Measurements from ENCODE around the gene ACVRL1. TPM values are rescaled to one million over a fixed set of nuclear protein-coding genes. Genes with fewer than 3 reads are reported as not detected.

The ACVRL1 gene
- total RNA-seq, 4 donors from 2014 or later = 77.4 to 133 (median 118) TPM

GRCh38 chr12:51938726-51939125 is 31.4 kb downstream of the ACVRL1 start:
- H3K36me3 ChIP-seq = no peaks in the 10 kb centered on the region
- peaks cover 0 to 4% (median 0%) of the 10 kb centered on the region in 3 donors for H3K9me3 ChIP-seq
- no peak overlapping the region for H3K27ac ChIP-seq
- ATAC-seq = no peak
- no CpG with 5 or more reads among the region's 6 CpGs for WGBS, 2 donors (ENCODE audit: low coverage in 1 of 2)
- TF ChIP-seq POLR2AphosphoS5 (IDR thresholded peaks at IDR 0.05) (no peak), EP300 (IDR thresholded peaks at IDR 0.05) (no peak), POLR2A (IDR thresholded peaks at IDR 0.05) (no peak), CTCF (IDR thresholded peaks at IDR 0.05) (no peak)
- H3K4me1 ChIP-seq = peaks cover 0 to 10% (median 0%) of the 10 kb centered on the region in 3 donors
- peaks cover 10% of the 10 kb centered on the region for H3K27me3 ChIP-seq
- H3K4me3 ChIP-seq = no peak overlapping the region

- no peak overlapping the region for H3K27ac ChIP-seq
- H3K36me3 ChIP-seq = no peaks in the 10 kb centered on the region
- H3K4me3 ChIP-seq = no peak overlapping the region
- TF ChIP-seq POLR2AphosphoS5 (IDR thresholded peaks at IDR 0.05) = no peak
- TF ChIP-seq EP300 (IDR thresholded peaks at IDR 0.05) = no peak
- TF ChIP-seq POLR2A (IDR thresholded peaks at IDR 0.05) = no peak
- no peak for TF ChIP-seq CTCF (IDR thresholded peaks at IDR 0.05)
- H3K4me1 ChIP-seq = peaks cover 0 to 10% (median 0%) of the 10 kb centered on the region in 3 donors
- H3K27me3 ChIP-seq = peaks cover 10% of the 10 kb centered on the region
- no peak for ATAC-seq
- H3K9me3 ChIP-seq = peaks cover 0 to 24% (median 0%) of the 10 kb centered on the region in 3 donors
- WGBS, 2 donors (ENCODE audit: low coverage in 1 of 2) = 40% methylated on average over 1 of the region's 15 CpGs; no CpG with 5 or more reads in 1 of the 2 donors
These were observed 33.8 kb downstream of the ACVRL1 start for GRCh38 chr12:51941011-51941581.

DNA sequence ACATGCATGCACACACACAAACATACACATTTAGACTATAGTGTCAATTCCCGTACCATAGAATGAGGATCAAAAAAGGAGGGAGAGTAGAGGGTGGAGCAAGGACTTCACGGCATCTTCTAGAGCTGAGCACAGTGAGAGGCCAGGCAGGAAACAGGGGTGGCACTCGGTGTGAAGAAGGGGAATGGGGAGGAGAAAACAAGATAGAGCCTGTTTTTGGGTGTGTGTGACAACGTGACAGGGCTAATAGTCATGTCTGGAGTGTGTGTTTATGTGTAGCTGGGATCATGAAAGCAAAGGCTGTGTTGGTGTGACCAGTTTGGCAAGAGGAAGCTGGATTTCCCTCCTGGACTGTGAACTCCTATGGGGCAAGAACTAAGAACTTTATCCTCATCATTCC is 34.3 kb downstream of the ACVRL1 start:
- no peak overlapping the region for H3K27ac ChIP-seq
- 54 to 71% methylated on average over 3 to 4 of the region's 4 CpGs for WGBS, 2 donors (ENCODE audit: low coverage in 1 of 2)
- no peak overlapping the region for H3K4me3 ChIP-seq
- no peak for TF ChIP-seq POLR2AphosphoS5 (IDR thresholded peaks at IDR 0.05)
- no peak for TF ChIP-seq CTCF (IDR thresholded peaks at IDR 0.05)
- TF ChIP-seq POLR2A (IDR thresholded peaks at IDR 0.05) = no peak
- no peak for TF ChIP-seq EP300 (IDR thresholded peaks at IDR 0.05)
- no peak for ATAC-seq
- H3K9me3 ChIP-seq = peaks cover 0 to 24% (median 0%) of the 10 kb centered on the region in 3 donors
- H3K36me3 ChIP-seq = no peaks in the 10 kb centered on the region
- H3K27me3 ChIP-seq = peaks cover 10% of the 10 kb centered on the region
- H3K4me1 ChIP-seq = peaks cover 0 to 10% (median 0%) of the 10 kb centered on the region in 3 donors

DNA sequence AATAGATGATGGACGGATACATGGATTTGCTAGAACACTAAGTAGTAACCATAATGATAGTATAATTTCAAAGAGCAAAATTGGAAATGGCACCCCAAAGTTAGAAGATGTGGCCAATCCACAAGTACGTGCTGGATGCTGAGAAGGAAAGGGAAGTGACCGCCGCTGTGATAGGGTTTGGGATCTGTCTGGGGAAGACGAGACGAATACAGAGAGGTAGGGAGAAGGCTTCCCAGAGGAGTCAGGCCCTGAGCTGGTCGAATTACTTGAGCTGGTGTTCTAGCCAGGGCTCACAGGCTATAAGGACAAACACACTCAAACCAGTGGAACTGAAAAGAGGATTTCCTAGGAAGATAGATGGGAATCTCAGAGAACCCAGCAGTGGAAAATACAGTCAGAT is 34.8 kb downstream of the ACVRL1 start:
- H3K27ac ChIP-seq = no peak overlapping the region
- H3K4me3 ChIP-seq = no peak overlapping the region
- H3K4me1 ChIP-seq = peaks cover 0 to 10% (median 0%) of the 10 kb centered on the region in 3 donors
- H3K36me3 ChIP-seq = no peaks in the 10 kb centered on the region
- TF ChIP-seq CTCF (IDR thresholded peaks at IDR 0.05) (no peak), EP300 (IDR thresholded peaks at IDR 0.05) (no peak), POLR2AphosphoS5 (IDR thresholded peaks at IDR 0.05) (no peak), POLR2A (IDR thresholded peaks at IDR 0.05) (no peak)
- H3K27me3 ChIP-seq = peaks cover 10% of the 10 kb centered on the region
- WGBS, 2 donors (ENCODE audit: low coverage in 1 of 2) = 88 to 94% methylated on average over 2 to 7 of the region's 7 CpGs
- ATAC-seq = no peak
- peaks cover 0 to 24% (median 0%) of the 10 kb centered on the region in 3 donors for H3K9me3 ChIP-seq

DNA sequence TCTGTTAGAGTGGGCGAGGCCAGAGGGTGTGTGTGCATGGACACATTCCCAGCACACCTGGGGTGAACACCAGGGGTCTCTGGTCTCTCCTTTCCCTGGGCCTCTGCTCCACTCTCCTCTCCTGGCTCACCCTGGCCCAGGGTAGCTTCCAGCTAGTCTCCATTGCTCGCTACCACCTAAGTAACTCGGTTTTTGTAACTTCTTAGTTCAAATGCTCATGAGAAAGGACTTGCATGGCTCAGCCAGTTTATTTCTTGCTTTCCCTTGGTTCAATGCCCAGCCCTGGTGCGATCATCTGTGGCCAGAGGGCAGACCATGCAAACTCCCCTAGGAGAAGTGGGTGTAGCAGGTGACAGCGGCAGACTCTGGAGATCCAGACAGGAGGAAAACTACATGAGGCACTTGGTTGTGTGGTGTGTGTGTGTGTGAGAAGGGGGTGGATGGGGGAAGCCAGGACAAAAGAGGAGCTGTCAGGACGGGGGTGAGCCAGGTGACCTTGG is 35.2 kb downstream of the ACVRL1 start:
- Histone ChIP-seq H3K27me3 (peaks cover 10% of the 10 kb centered on the region), H3K4me3 (no peak overlapping the region), H3K9me3 (peaks cover 0 to 24% (median 0%) of the 10 kb centered on the region in 3 donors), H3K27ac (no peak overlapping the region), H3K36me3 (no peaks in the 10 kb centered on the region), H3K4me1 (peaks cover 0 to 10% (median 0%) of the 10 kb centered on the region in 3 donors)
- WGBS, 2 donors (ENCODE audit: low coverage in 1 of 2) = 94 to 98% methylated on average over 3 of the region's 6 CpGs
- ATAC-seq = no peak
- TF ChIP-seq POLR2A (IDR thresholded peaks at IDR 0.05) = no peak
- no peak for TF ChIP-seq POLR2AphosphoS5 (IDR thresholded peaks at IDR 0.05)
- TF ChIP-seq EP300 (IDR thresholded peaks at IDR 0.05) = no peak
- TF ChIP-seq CTCF (IDR thresholded peaks at IDR 0.05) = no peak
